ENCODE measurements around the gene OSBPL2. TPM values are rescaled to one million over a fixed set of nuclear protein-coding genes. Genes with fewer than 3 reads are reported as not detected.

OSBPL2 gene
- total and polyA plus RNA-seq, 12 donors, result 12.6 to 55.7 (median 39.8) TPM

DNA sequence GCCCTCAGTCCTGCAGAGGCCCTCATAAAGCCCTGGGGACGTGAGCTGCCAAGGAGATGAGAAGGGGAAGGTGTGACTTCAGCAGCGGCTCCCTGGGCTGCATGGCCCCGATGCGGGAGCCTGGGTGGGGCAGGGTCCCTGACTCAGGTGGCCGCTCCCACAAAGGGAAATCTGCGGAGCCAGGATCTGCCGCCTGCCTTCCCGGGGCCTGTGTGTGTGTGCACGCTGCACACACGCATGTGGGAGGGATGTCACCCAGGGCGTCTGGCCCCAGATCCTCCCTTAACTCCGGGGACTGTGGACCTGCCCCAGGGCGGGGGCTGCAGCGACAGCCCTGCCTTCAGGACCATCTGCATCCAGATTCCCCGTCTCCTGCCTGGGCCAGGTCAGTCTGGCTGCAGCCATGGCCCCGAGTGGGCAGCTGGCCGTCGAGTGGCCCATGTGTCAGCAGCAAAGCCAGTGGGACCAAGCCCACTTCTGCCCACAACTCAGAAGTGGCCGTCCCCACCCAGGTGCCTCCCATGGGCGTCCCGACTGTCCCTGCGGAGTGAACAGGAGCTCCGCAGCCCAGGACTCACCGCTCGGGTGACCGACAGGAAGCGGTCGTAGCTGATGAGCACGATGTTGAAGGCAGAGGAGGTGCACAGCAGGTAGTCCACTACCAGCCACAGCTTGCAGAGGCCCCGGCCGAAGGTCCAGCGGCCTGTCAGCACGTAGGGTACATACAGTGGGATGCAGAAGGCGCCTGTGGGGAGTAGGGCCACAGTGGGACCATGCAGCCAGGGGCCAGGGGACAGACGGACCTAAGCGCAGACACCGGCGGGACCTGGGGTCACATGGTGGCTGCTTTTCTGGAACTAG is 20.2 kb upstream of the OSBPL2 start:
- Histone ChIP-seq H3K4me1 (peaks cover 3 to 23% (median 12%) of the 10 kb centered on the region in 9 donors), H3K27ac (no peak overlapping the region), H3K36me3 (no peaks in the 10 kb centered on the region), H3K4me3 (no peak overlapping the region), H3K27me3 (peaks cover 38 to 90% (median 89%) of the 10 kb centered on the region in 7 donors), H3K9me3 (no peaks in the 10 kb centered on the region)
- WGBS, 2 donors, result 54 to 57% methylated on average over 38 of the region's 38 CpGs
- intact Hi-C loops (cut with DNase I), result no loop called here
- no peak for DNase-seq
- ATAC-seq, result peak in 1 of 8 donors; percentile 12
- TF ChIP-seq, protein P1, sequence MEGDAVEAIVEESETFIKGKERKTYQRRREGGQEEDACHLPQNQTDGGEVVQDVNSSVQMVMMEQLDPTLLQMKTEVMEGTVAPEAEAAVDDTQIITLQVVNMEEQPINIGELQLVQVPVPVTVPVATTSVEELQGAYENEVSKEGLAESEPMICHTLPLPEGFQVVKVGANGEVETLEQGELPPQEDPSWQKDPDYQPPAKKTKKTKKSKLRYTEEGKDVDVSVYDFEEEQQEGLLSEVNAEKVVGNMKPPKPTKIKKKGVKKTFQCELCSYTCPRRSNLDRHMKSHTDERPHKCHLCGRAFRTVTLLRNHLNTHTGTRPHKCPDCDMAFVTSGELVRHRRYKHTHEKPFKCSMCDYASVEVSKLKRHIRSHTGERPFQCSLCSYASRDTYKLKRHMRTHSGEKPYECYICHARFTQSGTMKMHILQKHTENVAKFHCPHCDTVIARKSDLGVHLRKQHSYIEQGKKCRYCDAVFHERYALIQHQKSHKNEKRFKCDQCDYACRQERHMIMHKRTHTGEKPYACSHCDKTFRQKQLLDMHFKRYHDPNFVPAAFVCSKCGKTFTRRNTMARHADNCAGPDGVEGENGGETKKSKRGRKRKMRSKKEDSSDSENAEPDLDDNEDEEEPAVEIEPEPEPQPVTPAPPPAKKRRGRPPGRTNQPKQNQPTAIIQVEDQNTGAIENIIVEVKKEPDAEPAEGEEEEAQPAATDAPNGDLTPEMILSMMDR (IDR thresholded peaks at IDR 0.05), result no peak

DNA sequence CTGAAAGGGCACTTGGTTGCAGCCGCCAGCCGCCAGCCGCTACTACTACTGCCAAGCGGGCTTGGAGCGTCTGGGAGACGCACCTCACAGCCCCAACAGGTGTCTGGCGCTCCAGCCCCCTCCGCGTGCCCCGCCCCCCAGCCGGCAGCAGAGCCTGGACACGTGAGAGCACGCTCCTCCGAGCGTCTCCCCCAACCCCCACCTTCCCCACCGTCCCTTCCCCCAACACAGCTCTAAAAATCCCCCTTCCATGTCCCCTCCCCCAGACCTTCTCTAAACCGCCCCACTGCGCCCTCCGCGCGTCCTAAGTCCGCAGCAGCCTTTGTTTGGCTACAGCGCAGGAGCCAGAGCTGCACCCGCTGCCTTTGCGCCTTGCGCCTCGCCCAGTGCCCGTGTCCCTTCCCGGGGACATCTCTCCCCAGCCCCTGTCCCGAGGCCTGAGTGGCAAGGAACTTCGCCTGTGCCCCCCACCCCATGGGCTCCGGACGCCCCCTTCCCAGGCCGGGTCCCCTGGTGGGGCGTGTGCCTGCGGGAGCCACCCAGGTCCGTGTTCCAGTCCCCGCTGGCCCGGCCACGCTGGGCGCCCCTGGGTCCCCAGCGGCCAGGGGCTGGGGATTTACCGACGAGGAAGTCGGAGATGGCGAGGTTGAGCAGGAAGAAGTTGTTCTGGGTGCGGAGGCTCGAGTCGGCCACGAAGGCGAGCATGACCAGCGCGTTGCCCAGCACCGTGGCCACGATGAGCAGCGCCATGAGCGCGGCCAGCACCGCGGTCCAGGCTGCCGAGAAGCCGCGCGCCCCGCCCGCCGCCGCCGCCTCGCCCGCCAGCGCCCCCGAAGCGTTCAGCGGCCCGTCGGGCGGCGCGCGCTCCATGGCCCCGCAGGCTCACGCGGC is 19.0 kb upstream of the OSBPL2 start:
- intact Hi-C loops (cut with DNase I), result no loop called here
- TF ChIP-seq, protein P1 (IDR thresholded peaks at IDR 0.05), result no peak
- DNase-seq (no peak), ATAC-seq (no peak)
- Histone ChIP-seq H3K4me1 (peaks cover 3 to 23% (median 12%) of the 10 kb centered on the region in 9 donors), H3K36me3 (no peaks in the 10 kb centered on the region), H3K27me3 (peaks cover 38 to 94% (median 92%) of the 10 kb centered on the region in 7 donors), H3K4me3 (peak overlapping the region in 6 of 10 donors; percentile 3 to 31 (median 24)), H3K9me3 (no peaks in the 10 kb centered on the region), H3K27ac (no peak overlapping the region)
- 2% methylated on average over 58 to 84 of the region's 84 CpGs for WGBS, 2 donors

DNA sequence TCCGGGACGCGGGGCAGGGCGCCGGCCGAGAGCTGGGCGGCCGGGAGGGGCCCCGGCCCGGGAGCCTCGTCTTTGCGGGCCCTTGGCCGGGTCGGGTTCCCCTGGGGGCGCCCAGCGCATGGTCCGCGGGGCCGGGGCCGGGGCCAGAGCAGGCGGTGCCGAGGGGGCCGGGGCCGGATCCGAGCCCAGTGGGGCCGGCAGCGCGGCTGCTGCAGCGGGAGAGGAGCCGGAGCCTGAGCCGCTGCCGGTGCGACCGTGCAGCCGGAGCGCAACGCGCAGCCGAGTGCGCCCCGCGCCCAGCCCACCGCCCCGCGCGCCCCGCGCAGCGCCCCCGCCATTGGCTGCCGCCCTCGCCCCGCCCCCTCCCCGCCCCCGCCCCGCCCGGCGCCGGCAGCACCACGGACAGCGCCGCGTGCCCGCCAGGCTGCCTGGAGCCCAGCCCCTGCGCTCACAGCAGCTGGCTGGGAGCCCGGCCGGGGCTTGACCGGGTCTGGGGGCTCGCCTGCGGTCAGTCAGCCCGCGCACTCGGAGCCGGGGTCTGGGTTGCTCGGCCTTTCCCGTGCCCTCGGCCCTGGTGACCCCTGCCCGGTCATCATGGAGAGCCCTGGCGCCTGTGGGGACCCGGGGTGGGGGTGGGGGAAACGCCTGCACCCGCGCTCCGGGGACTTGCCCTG is 18.2 kb upstream of the OSBPL2 start, which contains the start of gene HRH3:
HRH3 (minus strand) TSS at position 287 of the 674 bp plus-strand sequence. CDS start 308 bp downstream, outside the sequence.
- ATAC-seq (peak; percentile 61 to 85 (median 79)), DNase-seq (peak in 1 of 2 donors; percentile 52)
- Histone ChIP-seq H3K27ac (no peak within 1 kb of the TSS), H3K4me1 (peaks cover 3 to 23% (median 12%) of the 10 kb centered on the region in 9 donors), H3K27me3 (peaks cover 38 to 93% (median 88%) of the 10 kb centered on the region in 7 donors), H3K9me3 (no peaks in the 10 kb centered on the region), H3K4me3 (peak within 1 kb of the TSS in 8 of 10 donors; percentile 15 to 43 (median 29)), H3K36me3 (no peaks in the 10 kb centered on the region)
- intact Hi-C loops (cut with DNase I), result no loop called here
- WGBS, 2 donors, result 0 to 1% methylated on average over 51 to 84 of the region's 84 CpGs
- TF ChIP-seq, protein P1 (IDR thresholded peaks at IDR 0.05), result no peak
